Activated T-helper 1 cell treated with anti-CD3 and anti-CD28 coated beads, Interleukin-12 subunit alpha, Interleukin-12 subunit beta, Interleukin-2, Interleukin-4 antibody, amounts not matched to agents 30 ng/mL and 10 ng/mL and 1 ng/mL, durations not matched to agents 14 hours and 24 hours and 36 hours (primary cell): ENCODE measurements around the gene CDKAL1. TPM values are rescaled to one million over a fixed set of nuclear protein-coding genes. Genes with fewer than 3 reads are reported as not detected.

ENCODE experiments used
- DNase-seq: peaks from one replicate; pipeline ENCODE4 v3.0.0; 2021; ENCODE audit warnings: low spot score
- H3K27ac Mint-ChIP-seq: one replicate; pipeline ENCODE4 v1.8.0; 2021; ENCODE audit warnings: mild to moderate bottlenecking, mixed read lengths
- H3K27me3 Mint-ChIP-seq: one replicate; pipeline ENCODE4 v1.8.0; 2022; ENCODE audit warnings: mild to moderate bottlenecking, moderate library complexity, mixed read lengths; ENCODE audit not compliant: insufficient read depth
- H3K36me3 Mint-ChIP-seq: one replicate; pipeline ENCODE4 v1.8.0; 2021; ENCODE audit warnings: low read depth, mixed read lengths
- H3K4me1 Mint-ChIP-seq: one replicate; pipeline ENCODE4 v1.8.0; 2021; ENCODE audit warnings: low read depth, mixed read lengths
- H3K4me3 Mint-ChIP-seq: one replicate; pipeline ENCODE4 v1.8.0; 2021; ENCODE audit warnings: mild to moderate bottlenecking, moderate library complexity, mixed read lengths
- H3K9me3 Mint-ChIP-seq: one replicate; pipeline ENCODE4 v1.8.0; 2021; ENCODE audit warnings: mixed read lengths
- intact Hi-C: fragments of 100-400 bp; cut with micrococcal nuclease; formaldehyde crosslinking; loops from one replicate; pipeline ENCODE4 v1.15.1; 2024
- total RNA-seq: library from RNA; stranded (reverse); gene quantifications from 2 replicates; pipeline ENCODE4 v1.2.3, GENCODE V29; 2022

The CDKAL1 gene
- total RNA-seq, 1 donor from 2014 or later: 32.2 TPM

GRCh38 chr6:20703049-20703448 is 168.8 kb downstream of the CDKAL1 start:
- Mint-ChIP-seq H3K4me3 (no peak overlapping the region), H3K27ac (no peak overlapping the region), H3K36me3 (peaks cover 2% of the 10 kb centered on the region), H3K4me1 (peaks cover 49% of the 10 kb centered on the region), H3K27me3 (no peaks in the 10 kb centered on the region), H3K9me3 (no peaks in the 10 kb centered on the region)
- intact Hi-C loops: loop anchor here (10.0 kb wide), 2 partner anchors 142 to 482 kb away; no protein-coding TSS in a partner anchor
- no peak for DNase-seq

DNA sequence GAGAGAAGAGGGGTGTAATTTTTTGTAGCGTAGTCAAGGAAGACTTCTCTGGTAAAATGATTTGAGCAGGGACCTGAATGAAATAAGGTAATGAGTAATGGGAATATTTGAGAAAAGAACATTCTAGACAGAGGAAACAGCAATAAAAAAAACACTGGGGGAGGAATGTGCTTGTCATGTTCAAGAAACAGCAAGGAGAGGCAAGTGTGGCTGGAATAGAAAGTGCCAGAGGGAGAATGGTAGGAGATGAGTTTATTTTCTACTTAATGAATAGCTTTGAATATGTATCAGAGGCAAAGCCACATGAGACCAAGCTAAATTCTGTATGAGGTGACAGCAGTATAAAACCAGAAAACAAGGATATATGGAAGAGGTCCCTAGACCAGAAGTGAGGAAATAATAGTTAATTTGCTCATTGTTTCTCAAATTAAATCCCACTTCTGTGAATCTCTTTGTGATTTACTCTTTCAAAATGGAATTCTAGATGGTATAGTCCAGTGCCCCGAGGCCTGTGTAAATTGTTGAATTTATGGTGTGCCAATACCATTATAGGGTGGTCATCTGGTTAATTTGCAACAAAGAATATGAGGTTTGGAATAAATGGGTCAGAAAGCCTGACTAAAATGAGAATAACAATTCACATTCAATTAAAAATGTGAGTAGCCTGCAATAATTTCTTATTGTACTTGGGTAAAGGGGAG is 170.2 kb downstream of the CDKAL1 start:
- H3K9me3 Mint-ChIP-seq: no peaks in the 10 kb centered on the region
- intact Hi-C loops: loop anchor here (5.0 to 10.0 kb wide), 4 partner anchors 122 to 480 kb away; no protein-coding TSS in a partner anchor
- H3K4me3 Mint-ChIP-seq: no peak overlapping the region
- H3K27ac Mint-ChIP-seq: no peak overlapping the region
- DNase-seq: no peak
- no peaks in the 10 kb centered on the region for H3K27me3 Mint-ChIP-seq
- peaks cover 54% of the 10 kb centered on the region for H3K4me1 Mint-ChIP-seq
- H3K36me3 Mint-ChIP-seq: peaks cover 2% of the 10 kb centered on the region

DNA sequence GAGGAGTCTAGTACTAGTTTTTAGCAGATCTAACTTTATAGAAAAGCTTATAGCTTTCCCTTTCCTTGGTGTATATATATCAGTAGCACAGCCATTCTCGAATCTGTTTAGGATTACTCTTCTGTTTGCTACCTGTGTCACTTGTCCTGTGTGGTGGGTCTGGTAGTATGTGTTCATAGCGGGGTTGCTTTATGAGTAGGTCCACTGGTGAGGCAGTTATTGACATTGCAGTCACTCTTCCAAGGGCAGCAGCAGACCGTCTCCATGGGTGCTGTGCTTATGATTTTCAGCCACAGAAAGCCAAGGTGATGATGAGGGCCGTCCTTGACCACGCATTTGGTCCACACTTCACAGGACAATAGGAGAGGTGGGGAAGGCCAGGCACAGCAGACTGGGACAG is 171.5 kb downstream of the CDKAL1 start:
- intact Hi-C loops: loop anchor here (2.0 to 10.0 kb wide), 5 partner anchors 25 to 479 kb away; no protein-coding TSS in a partner anchor
- Mint-ChIP-seq H3K27me3 (no peaks in the 10 kb centered on the region), H3K4me3 (no peak overlapping the region), H3K27ac (no peak overlapping the region), H3K4me1 (peaks cover 54% of the 10 kb centered on the region), H3K9me3 (no peaks in the 10 kb centered on the region), H3K36me3 (peaks cover 2% of the 10 kb centered on the region)
- no peak for DNase-seq

DNA sequence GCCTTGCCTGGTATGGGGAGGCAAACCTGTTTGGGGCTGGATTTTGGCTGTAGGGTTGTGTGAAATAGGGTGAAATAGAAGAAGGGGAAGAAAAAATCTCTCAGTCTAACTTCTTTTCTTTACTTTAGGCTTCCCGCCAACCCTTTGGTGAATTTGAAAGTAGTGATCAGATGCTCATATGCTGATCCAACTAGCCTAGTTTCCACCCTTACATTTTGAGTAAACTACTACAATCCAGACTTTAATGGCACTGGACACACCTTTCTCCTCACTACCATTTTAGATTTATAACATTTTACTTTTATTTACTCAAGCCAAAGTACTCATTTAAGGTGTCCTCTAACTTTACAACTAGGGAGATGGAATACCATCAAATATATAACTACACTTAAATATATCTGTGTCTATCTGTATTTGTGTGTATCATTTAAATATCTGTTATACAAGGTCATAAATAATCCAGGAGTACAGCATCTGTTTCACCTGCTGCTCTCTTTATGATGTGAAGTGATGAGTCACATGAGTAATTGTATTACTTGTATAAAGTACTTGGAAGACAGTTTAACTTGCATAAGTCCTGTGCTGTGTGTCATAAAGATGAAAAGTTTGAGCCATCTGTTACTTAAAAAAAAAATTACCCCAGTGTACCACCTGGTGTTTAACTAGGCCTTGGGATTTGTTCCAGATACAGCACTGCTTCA is 172.1 kb downstream of the CDKAL1 start:
- Mint-ChIP-seq H3K4me3 (no peak overlapping the region), H3K9me3 (no peaks in the 10 kb centered on the region), H3K27ac (no peak overlapping the region), H3K4me1 (peaks cover 52% of the 10 kb centered on the region), H3K36me3 (peaks cover 2% of the 10 kb centered on the region), H3K27me3 (no peaks in the 10 kb centered on the region)
- intact Hi-C loops: loop anchor here (2.0 to 10.0 kb wide), 5 partner anchors 26 to 478 kb away; no protein-coding TSS in a partner anchor
- DNase-seq: no peak

GRCh38 chr6:20706939-20707485 is 172.8 kb downstream of the CDKAL1 start:
- DNase-seq: no peak
- Mint-ChIP-seq H3K27me3 (no peaks in the 10 kb centered on the region), H3K27ac (no peak overlapping the region), H3K4me1 (peaks cover 49% of the 10 kb centered on the region), H3K4me3 (no peak overlapping the region), H3K9me3 (no peaks in the 10 kb centered on the region), H3K36me3 (no peaks in the 10 kb centered on the region)
- intact Hi-C loops: loop anchor here (2.0 to 10.0 kb wide), 5 partner anchors 26 to 478 kb away; no protein-coding TSS in a partner anchor

DNA sequence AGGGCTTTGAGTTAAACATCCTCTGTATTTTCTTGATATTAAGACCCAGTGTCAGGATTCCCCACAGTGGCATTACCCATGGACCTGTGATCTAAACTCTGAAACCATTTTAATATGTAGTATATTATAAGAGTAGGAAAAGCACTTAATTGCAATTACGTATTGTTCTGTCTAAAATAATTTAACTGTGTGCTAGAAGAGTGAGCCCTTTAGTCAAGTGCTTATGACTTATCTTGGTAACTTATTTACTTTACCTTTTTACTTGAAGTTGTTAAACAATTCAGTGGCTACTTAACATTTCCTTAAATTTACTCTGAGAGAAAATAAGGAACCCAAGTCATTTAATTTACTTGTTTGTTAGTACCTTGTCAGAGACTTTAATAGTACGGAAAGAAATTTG is 173.6 kb downstream of the CDKAL1 start:
- H3K27ac Mint-ChIP-seq: no peak overlapping the region
- H3K4me3 Mint-ChIP-seq: no peak overlapping the region
- no peaks in the 10 kb centered on the region for H3K36me3 Mint-ChIP-seq

GRCh38 chr6:20708367-20709124 is 174.3 kb downstream of the CDKAL1 start:
- Mint-ChIP-seq H3K27ac (peak overlapping the region; percentile 75), H3K36me3 (no peaks in the 10 kb centered on the region), H3K4me1 (peaks cover 43% of the 10 kb centered on the region), H3K9me3 (no peaks in the 10 kb centered on the region), H3K4me3 (no peak overlapping the region), H3K27me3 (no peaks in the 10 kb centered on the region)
- intact Hi-C loops: loop anchor here (1.0 to 10.0 kb wide), 7 partner anchors 77 to 730 kb away; no protein-coding TSS in a partner anchor
- no peak for DNase-seq

More for the DNA sequence above, 173.6 kb downstream of the CDKAL1 start:
- no peaks in the 10 kb centered on the region for H3K9me3 Mint-ChIP-seq
- H3K27me3 Mint-ChIP-seq: no peaks in the 10 kb centered on the region
- intact Hi-C loops: loop anchor here (1.0 to 10.0 kb wide), 8 partner anchors 27 to 730 kb away; no protein-coding TSS in a partner anchor
- DNase-seq: no peak
- H3K4me1 Mint-ChIP-seq: peaks cover 44% of the 10 kb centered on the region

- Mint-ChIP-seq H3K4me1 (peaks cover 36% of the 10 kb centered on the region), H3K4me3 (no peak overlapping the region), H3K36me3 (no peaks in the 10 kb centered on the region), H3K9me3 (no peaks in the 10 kb centered on the region), H3K27me3 (no peaks in the 10 kb centered on the region), H3K27ac (no peak overlapping the region)
- DNase-seq: no peak
- intact Hi-C loops: loop anchor here (2.0 to 10.0 kb wide), 5 partner anchors 127 to 475 kb away; no protein-coding TSS in a partner anchor
These were observed 175.2 kb downstream of the CDKAL1 start for GRCh38 chr6:20709451-20709850.

DNA sequence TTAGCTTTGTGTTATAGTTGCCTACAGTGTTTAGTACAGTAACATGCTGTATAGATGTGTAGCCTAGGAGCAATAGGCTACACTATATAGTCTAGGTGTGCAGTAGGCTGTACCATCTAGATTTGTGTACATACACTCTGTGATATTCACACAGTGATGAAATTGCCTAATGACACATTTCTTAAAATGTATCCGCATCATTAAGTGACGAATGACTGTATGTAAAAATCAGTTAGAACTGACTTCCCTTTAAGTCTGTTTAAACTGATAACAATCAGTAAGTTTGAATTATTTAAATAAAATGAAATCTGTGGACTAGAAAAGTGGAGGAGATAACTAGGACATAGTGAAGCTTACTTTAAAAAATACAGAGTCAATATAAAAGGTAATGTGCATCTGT is 176.1 kb downstream of the CDKAL1 start:
- intact Hi-C loops: no loop called here
- Mint-ChIP-seq H3K27me3 (no peaks in the 10 kb centered on the region), H3K9me3 (no peaks in the 10 kb centered on the region), H3K36me3 (no peaks in the 10 kb centered on the region), H3K4me3 (no peak overlapping the region), H3K4me1 (peaks cover 32% of the 10 kb centered on the region), H3K27ac (no peak overlapping the region)
- DNase-seq: no peak

DNA sequence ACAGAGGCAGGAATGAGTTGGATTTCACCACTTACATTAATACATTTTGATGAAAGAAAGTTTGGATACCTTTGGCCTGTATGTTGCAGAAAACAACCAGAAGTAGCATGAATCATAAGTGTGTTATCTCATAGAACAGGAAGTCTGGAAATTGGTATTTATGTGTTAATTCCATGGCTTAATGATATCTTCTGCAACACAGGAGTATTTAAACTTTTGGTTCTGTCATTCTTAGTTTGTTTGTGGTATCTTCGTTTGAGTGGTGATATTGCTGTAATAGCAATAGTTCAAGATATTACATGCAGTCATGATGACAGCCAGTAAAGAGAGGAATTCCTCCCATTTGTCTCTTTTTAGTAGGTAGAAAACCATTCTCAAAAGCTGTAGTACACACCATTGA is 177.3 kb downstream of the CDKAL1 start:
- Mint-ChIP-seq H3K27me3 (no peaks in the 10 kb centered on the region), H3K9me3 (no peaks in the 10 kb centered on the region), H3K27ac (no peak overlapping the region), H3K36me3 (no peaks in the 10 kb centered on the region), H3K4me1 (peaks cover 22% of the 10 kb centered on the region), H3K4me3 (no peak overlapping the region)
- intact Hi-C loops: no loop called here
- no peak for DNase-seq

- intact Hi-C loops: no loop called here
- Mint-ChIP-seq H3K27ac (no peak overlapping the region), H3K27me3 (no peaks in the 10 kb centered on the region), H3K9me3 (no peaks in the 10 kb centered on the region), H3K4me1 (peaks cover 19% of the 10 kb centered on the region), H3K36me3 (no peaks in the 10 kb centered on the region), H3K4me3 (no peak overlapping the region)
- DNase-seq: no peak
These were observed 177.8 kb downstream of the CDKAL1 start for GRCh38 chr6:20712011-20712410.

DNA sequence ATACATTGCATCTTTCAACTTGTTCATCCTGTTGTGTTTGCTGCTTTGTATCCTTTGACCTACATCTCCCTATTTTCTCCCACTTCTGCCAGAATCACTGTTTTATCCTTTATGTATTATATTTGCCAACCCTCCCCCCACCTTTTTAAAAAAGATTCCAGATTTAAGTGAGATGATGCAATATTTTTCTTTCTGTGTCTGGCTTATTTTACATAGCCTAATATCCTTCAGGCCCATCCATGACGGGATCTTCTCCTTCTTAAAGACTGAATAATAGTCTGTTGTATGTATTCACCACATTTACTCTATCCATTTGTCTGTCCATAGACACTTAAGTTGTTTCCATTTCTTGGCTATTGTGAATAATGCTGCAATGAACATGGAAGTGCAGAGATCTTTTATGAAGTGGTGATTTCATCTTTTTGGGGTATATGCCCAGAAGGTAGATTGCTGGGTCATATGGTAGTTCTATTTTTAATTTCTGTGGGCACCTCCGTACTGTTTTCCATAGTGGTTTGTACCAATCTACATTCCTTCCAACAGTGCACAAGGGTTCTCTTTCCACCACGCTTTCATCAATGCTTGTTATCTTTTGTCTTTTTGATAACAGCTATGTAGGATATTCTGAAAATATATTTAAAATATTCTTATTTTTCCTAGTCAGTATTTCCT is 181.0 kb downstream of the CDKAL1 start:
- DNase-seq: no peak
- intact Hi-C loops: no loop called here
- Mint-ChIP-seq H3K4me3 (no peak overlapping the region), H3K9me3 (no peaks in the 10 kb centered on the region), H3K27ac (no peak overlapping the region), H3K27me3 (no peaks in the 10 kb centered on the region), H3K4me1 (peaks cover 25% of the 10 kb centered on the region), H3K36me3 (no peaks in the 10 kb centered on the region)
